NCI-H2227 treated with DMSO at 0.1 percent for 48 hours (cell line): ENCODE measurements around the gene PSMA2.

ENCODE experiments used
- DNase-seq: peaks from one replicate; lab custom pipeline; 2025; lab: John Stamatoyannopoulos, UW

Gene PSMA2

GRCh38 chr7:42940985-42941847 lies 9.2 kb upstream of the PSMA2 start:
- peak; percentile 58 for DNase-seq

GRCh38 chr7:42939457-42940240 lies 7.7 kb upstream of the PSMA2 start:
- no peak for DNase-seq

- no peak for DNase-seq
These were observed 3.9 kb upstream of the PSMA2 start for GRCh38 chr7:42935861-42936260.

- no peak for DNase-seq
These were observed 2.3 kb upstream of the PSMA2 start for GRCh38 chr7:42934291-42934690.

GRCh38 chr7:42932811-42933591 lies 1.0 kb upstream of the PSMA2 start:
- DNase-seq = no peak

GRCh38 chr7:42931447-42931833 lies 534 bp downstream of the PSMA2 start:
- DNase-seq = no peak

GRCh38 chr7:42930889-42931288 lies 1.1 kb downstream of the PSMA2 start:
- DNase-seq = no peak

- no peak for DNase-seq
These were observed 2.5 kb downstream of the PSMA2 start for GRCh38 chr7:42929449-42929848.

- no peak for DNase-seq
These were observed 3.2 kb downstream of the PSMA2 start for GRCh38 chr7:42928754-42929153.

GRCh38 chr7:42926204-42926603 lies 5.8 kb downstream of the PSMA2 start:
- no peak for DNase-seq

GRCh38 chr7:42925630-42926029 lies 6.3 kb downstream of the PSMA2 start:
- DNase-seq = no peak

- no peak for DNase-seq
These were observed 7.6 kb downstream of the PSMA2 start for GRCh38 chr7:42924223-42924838.

- DNase-seq = no peak
These were observed 9.8 kb downstream of the PSMA2 start for GRCh38 chr7:42922017-42922753.

GRCh38 chr7:42915356-42915755 lies 16.6 kb downstream of the PSMA2 start:
- no peak for DNase-seq

- DNase-seq = no peak
These were observed 17.4 kb downstream of the PSMA2 start for GRCh38 chr7:42914421-42915045.

GRCh38 chr7:42914009-42914408 lies 18.0 kb downstream of the PSMA2 start:
- DNase-seq = no peak

- DNase-seq = no peak
These were observed 18.4 kb downstream of the PSMA2 start for GRCh38 chr7:42913591-42913990.

- peak; percentile 92 for DNase-seq
These were observed 20.2 kb downstream of the PSMA2 start, which contains the start of gene C7orf25 for GRCh38 chr7:42911454-42912447. TSS of gene C7orf25 (minus strand) at chr7:42912070. CDS start at chr7:42910900, 1,170 bp downstream.

- DNase-seq = no peak
These were observed 21.7 kb downstream of the PSMA2 start for GRCh38 chr7:42910306-42910705.
